Kidney (tissue), 14 donors: Measurements from ENCODE around the gene HIRA. TPM values are rescaled to one million over a fixed set of nuclear protein-coding genes. Genes with fewer than 3 reads are reported as not detected.

ENCODE experiments used
- DNase-seq, 5 donors: peaks; one replicate each; pipeline ENCODE4 v3.0.0-alpha.2; 2013 to 2020
- FAIRE-seq: peaks from 2 replicates; lab custom pipeline; 2012; peaks lifted over from hg19 to GRCh38; lab: Jason Lieb, UNC
- H3K27ac ChIP-seq, 2 donors: one replicate each; pipeline ENCODE4 v1.7.0; 2013; ENCODE audit warnings: low read depth in 2 of 2, low read length in 2 of 2, inconsistent platforms in 1 of 2
- H3K27me3 ChIP-seq: one replicate; pipeline ENCODE4 v1.7.1; 2013; ENCODE audit warnings: low read length, inconsistent platforms; ENCODE audit not compliant: control insufficient read depth, insufficient read depth
- H3K36me3 ChIP-seq, 3 donors: one replicate each; pipeline versions ENCODE4 v1.7.0 to v1.7.1; 2013; ENCODE audit warnings: low read length in 3 of 3, control low read depth in 1 of 3, inconsistent platforms in 1 of 3; ENCODE audit not compliant: insufficient read depth in 3 of 3, control insufficient read depth in 2 of 3
- H3K4me1 ChIP-seq, 3 donors: one replicate each; pipeline versions ENCODE4 v1.7.0 to v1.7.1; 2013; ENCODE audit warnings: low read length in 3 of 3, inconsistent platforms in 1 of 3, low read depth in 1 of 3; ENCODE audit not compliant: control insufficient read depth in 2 of 3, insufficient read depth in 2 of 3
- H3K4me3 ChIP-seq, 3 donors: one replicate each; pipeline versions ENCODE4 v1.7.0 to v1.8.1; 2013; ENCODE audit warnings: low read length in 3 of 3, control low read depth in 1 of 3, inconsistent platforms in 1 of 3
- H3K9ac ChIP-seq, 3 donors: one replicate each; pipeline versions ENCODE4 v1.7.0 to v1.7.1; 2013; ENCODE audit warnings: low read length in 3 of 3, control low read depth in 1 of 3, inconsistent platforms in 1 of 3
- H3K9me3 ChIP-seq, 3 donors: one replicate each; pipeline versions ENCODE4 v1.7.0 to v1.7.1; 2013; ENCODE audit warnings: low read length in 3 of 3, control low read depth in 1 of 3, inconsistent platforms in 1 of 3; ENCODE audit not compliant: control insufficient read depth in 2 of 3, insufficient read depth in 1 of 3
- CTCF ChIP-seq: IDR thresholded peaks from 3 replicates; pipeline ENCODE4 v1.5.1; 2012; ENCODE audit warnings: mild to moderate bottlenecking, moderate library complexity, borderline replicate concordance; ENCODE audit not compliant: insufficient read depth; ENCODE audit errors: extremely low read depth
- intact Hi-C: fragments of 100-400 bp; cut with DNase I; formaldehyde crosslinking; loops from one replicate; pipeline ENCODE4 v1.11.1; 2022
- polyA plus RNA-seq: library from polyadenylated mRNA; stranded (reverse); fragments of 350-450 nt; fragmentation: Illumina TruSeq; extraction: RNeasy Lipid Tissue Mini Kit (QIAGEN cat#74804); gene quantifications from one replicate; pipeline ENCODE4 v1.2.3, GENCODE V29; 2014; ENCODE audit warnings: low read depth, low replicate concordance; ENCODE audit not compliant: insufficient read depth
- total RNA-seq: library from RNA; stranded (reverse); fragmentation: NEBNext Ultra II Directional; extraction: Animal tissue kit (Norgen Biotek cat#: 25700); gene quantifications from one replicate; pipeline ENCODE4 v1.2.1, GENCODE V29; 2021
- donor health status: control.
- donor health status: control.
- donor health status: control.
- donor health status: control.
- donor health status: control.
- donor health status: DM: yes; HTN: yes; CAD: no.
- donor health status: Normal renal cell carcinoma (clear cell type).

The HIRA gene
- total and polyA plus RNA-seq, 2 donors from 2014 or later = 18.5 to 26.8 TPM

- TF ChIP-seq CTCF = no peak
- no peaks in the 10 kb centered on the region for H3K27me3 ChIP-seq
- H3K9me3 ChIP-seq = no peaks in the 10 kb centered on the region
- FAIRE-seq (no peak), DNase-seq (no peak)
- H3K9ac ChIP-seq = no peak overlapping the region
- no peak overlapping the region for H3K4me3 ChIP-seq
- no peak overlapping the region for H3K27ac ChIP-seq
- H3K4me1 ChIP-seq = no peaks in the 10 kb centered on the region
- intact Hi-C loops = no loop called here
- peaks cover 0 to 66% (median 29%) of the 10 kb centered on the region in 3 donors for H3K36me3 ChIP-seq
These were observed 32.9 kb downstream of the HIRA start for GRCh38 chr22:19398652-19399051.

GRCh38 chr22:19398206-19398605, 33.3 kb downstream of the HIRA start:
- intact Hi-C loops = no loop called here
- TF ChIP-seq CTCF = no peak
- no peaks in the 10 kb centered on the region for H3K9me3 ChIP-seq
- peaks cover 0 to 66% (median 29%) of the 10 kb centered on the region in 3 donors for H3K36me3 ChIP-seq
- FAIRE-seq = no peak
- H3K27ac ChIP-seq = no peak overlapping the region
- peak in 1 of 5 donors; percentile 27 for DNase-seq
- H3K4me1 ChIP-seq = no peaks in the 10 kb centered on the region
- H3K27me3 ChIP-seq = no peaks in the 10 kb centered on the region
- H3K9ac ChIP-seq = no peak overlapping the region
- no peak overlapping the region for H3K4me3 ChIP-seq

GRCh38 chr22:19397734-19398104, 33.8 kb downstream of the HIRA start:
- H3K36me3 ChIP-seq = peaks cover 0 to 69% (median 30%) of the 10 kb centered on the region in 3 donors

More at GRCh38 chr22:19397734-19398104, 33.8 kb downstream of the HIRA start:
- H3K27ac ChIP-seq = no peak overlapping the region
- TF ChIP-seq CTCF = no peak
- H3K9me3 ChIP-seq = no peaks in the 10 kb centered on the region
- no peaks in the 10 kb centered on the region for H3K27me3 ChIP-seq
- intact Hi-C loops = no loop called here
- DNase-seq (peak in 1 of 5 donors; percentile 8), FAIRE-seq (no peak)
- no peaks in the 10 kb centered on the region for H3K4me1 ChIP-seq
- no peak overlapping the region for H3K9ac ChIP-seq
- no peak overlapping the region for H3K4me3 ChIP-seq
